Measurements from ENCODE around the gene NAV1.

Gene NAV1

GRCh38 chr1:201551877-201552731, 13.2 kb downstream of the NAV1 start:
- no peak for DNase-seq

- no peak for DNase-seq
Measured at GRCh38 chr1:201552941-201553351, 14.0 kb downstream of the NAV1 start.

- no peak for DNase-seq
Measured at GRCh38 chr1:201553496-201554189, 14.7 kb downstream of the NAV1 start.

- no peak for DNase-seq
Measured at GRCh38 chr1:201554190-201554600, 15.3 kb downstream of the NAV1 start.

GRCh38 chr1:201554789-201555592, 16.1 kb downstream of the NAV1 start:
- DNase-seq, result no peak

GRCh38 chr1:201555593-201555945, 16.6 kb downstream of the NAV1 start:
- no peak for DNase-seq

- no peak for DNase-seq
Measured at GRCh38 chr1:201556841-201557571, 18.1 kb downstream of the NAV1 start.

GRCh38 chr1:201557572-201557958, 18.6 kb downstream of the NAV1 start:
- DNase-seq, result no peak

- peak; percentile 79 for DNase-seq
Measured at GRCh38 chr1:201559679-201560162, 20.8 kb downstream of the NAV1 start.

GRCh38 chr1:201560328-201561194, 21.6 kb downstream of the NAV1 start:
- DNase-seq, result no peak

- no peak for DNase-seq
Measured at GRCh38 chr1:201561195-201561564, 22.3 kb downstream of the NAV1 start.

- DNase-seq, result no peak
Measured at GRCh38 chr1:201561601-201562000, 22.7 kb downstream of the NAV1 start.

- DNase-seq, result no peak
Measured at GRCh38 chr1:201562257-201562656, 23.3 kb downstream of the NAV1 start.

- DNase-seq, result no peak
Measured at GRCh38 chr1:201562659-201563405, 23.9 kb downstream of the NAV1 start.

- DNase-seq, result no peak
Measured at GRCh38 chr1:201563406-201563780, 24.5 kb downstream of the NAV1 start.

GRCh38 chr1:201563941-201564340, 25.0 kb downstream of the NAV1 start:
- no peak for DNase-seq

GRCh38 chr1:201565024-201565730, 26.2 kb downstream of the NAV1 start:
- no peak for DNase-seq

GRCh38 chr1:201565771-201566528, 27.0 kb downstream of the NAV1 start:
- no peak for DNase-seq

- DNase-seq, result no peak
Measured at GRCh38 chr1:201566529-201566823, 27.5 kb downstream of the NAV1 start.
